Measurements from ENCODE around the gene NCK2. TPM values are rescaled to one million over a fixed set of nuclear protein-coding genes. Genes with fewer than 3 reads are reported as not detected.

NCK2 gene
- total RNA-seq, 2 donors from 2014 or later, result 41.0 to 50.0 TPM

DNA sequence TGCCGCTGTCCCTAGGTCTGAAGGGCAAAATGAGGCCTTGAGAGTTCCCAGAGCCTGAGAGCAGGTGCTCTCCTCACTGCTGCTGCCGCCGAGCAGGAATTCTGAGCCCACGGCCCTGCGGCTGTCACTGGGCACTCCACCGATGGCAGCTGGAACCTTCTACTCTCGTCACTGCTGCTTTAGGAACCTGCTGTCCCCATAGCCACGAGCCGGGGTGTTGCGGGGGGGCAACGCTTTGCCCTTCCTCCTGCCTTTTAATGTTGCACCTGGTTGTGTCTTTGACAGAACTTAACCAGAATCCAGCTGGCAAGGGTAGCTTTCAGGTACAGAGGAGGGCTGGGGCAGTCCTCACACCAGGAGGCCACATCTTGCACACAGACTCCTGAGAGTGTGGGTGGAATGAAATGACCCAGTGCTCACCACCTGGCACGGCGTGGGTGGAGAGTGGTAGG lies 32.3 kb downstream of the NCK2 start:
- Histone ChIP-seq H3K36me3 (no peaks in the 10 kb centered on the region), H3K27me3 (replicated peaks; ENCODE audit: insufficient read depth) (no peaks in the 10 kb centered on the region), H3K9me3 (no peaks in the 10 kb centered on the region), H3K4me1 (ENCODE audit: control insufficient read depth in 1 of 2, low read depth in 2 of 2) (peaks cover 10 to 52% of the 10 kb centered on the region in 2 donors), H3K4me3 (no peak overlapping the region), H3K27ac (no peak overlapping the region)
- DNase-seq (ENCODE audit: low spot score), result no peak
- no peak for ATAC-seq (ENCODE audit: insufficient number of reproducible peaks, low FRiP score, low read depth)
- TF ChIP-seq, protein P1, sequence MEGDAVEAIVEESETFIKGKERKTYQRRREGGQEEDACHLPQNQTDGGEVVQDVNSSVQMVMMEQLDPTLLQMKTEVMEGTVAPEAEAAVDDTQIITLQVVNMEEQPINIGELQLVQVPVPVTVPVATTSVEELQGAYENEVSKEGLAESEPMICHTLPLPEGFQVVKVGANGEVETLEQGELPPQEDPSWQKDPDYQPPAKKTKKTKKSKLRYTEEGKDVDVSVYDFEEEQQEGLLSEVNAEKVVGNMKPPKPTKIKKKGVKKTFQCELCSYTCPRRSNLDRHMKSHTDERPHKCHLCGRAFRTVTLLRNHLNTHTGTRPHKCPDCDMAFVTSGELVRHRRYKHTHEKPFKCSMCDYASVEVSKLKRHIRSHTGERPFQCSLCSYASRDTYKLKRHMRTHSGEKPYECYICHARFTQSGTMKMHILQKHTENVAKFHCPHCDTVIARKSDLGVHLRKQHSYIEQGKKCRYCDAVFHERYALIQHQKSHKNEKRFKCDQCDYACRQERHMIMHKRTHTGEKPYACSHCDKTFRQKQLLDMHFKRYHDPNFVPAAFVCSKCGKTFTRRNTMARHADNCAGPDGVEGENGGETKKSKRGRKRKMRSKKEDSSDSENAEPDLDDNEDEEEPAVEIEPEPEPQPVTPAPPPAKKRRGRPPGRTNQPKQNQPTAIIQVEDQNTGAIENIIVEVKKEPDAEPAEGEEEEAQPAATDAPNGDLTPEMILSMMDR (IDR thresholded peaks at IDR 0.05), result no peak

DNA sequence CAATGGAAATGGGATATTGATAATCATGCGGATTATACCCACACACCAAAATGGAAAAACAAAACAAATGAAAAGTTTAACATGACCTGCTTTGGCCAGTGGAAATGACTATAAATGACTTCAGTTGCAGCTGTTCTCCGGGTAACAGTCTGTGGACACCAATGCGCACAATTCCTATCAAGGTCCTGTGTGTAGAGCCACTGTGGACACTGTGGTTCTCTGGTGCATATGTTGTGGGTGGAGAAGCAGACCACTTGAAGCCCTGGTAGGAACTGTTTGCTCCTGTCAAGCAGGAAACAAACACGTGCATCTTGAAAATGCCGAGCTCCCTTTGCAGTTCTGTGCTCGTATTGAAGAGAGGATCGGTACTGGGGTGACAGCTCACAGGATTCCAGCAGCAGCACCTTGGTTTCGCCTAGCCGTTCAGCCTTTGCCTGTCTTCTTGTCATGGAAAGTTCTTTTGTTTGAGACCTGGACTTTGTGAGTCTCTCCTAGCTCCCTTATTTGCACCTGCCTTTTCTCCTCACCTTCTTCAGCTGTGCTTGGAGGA lies 32.9 kb downstream of the NCK2 start:
- H3K27me3 ChIP-seq (replicated peaks; ENCODE audit: insufficient read depth), result no peaks in the 10 kb centered on the region
- H3K9me3 ChIP-seq, result no peaks in the 10 kb centered on the region
- ATAC-seq (ENCODE audit: insufficient number of reproducible peaks, low FRiP score, low read depth) (no peak), DNase-seq (ENCODE audit: low spot score) (no peak)
- H3K4me3 ChIP-seq, result no peak overlapping the region
- TF ChIP-seq, protein P1 (IDR thresholded peaks at IDR 0.05), result no peak
- H3K36me3 ChIP-seq, result no peaks in the 10 kb centered on the region
- H3K27ac ChIP-seq, result no peak overlapping the region
- H3K4me1 ChIP-seq (ENCODE audit: control insufficient read depth in 1 of 2, low read depth in 2 of 2), result peaks cover 10 to 47% of the 10 kb centered on the region in 2 donors

DNA sequence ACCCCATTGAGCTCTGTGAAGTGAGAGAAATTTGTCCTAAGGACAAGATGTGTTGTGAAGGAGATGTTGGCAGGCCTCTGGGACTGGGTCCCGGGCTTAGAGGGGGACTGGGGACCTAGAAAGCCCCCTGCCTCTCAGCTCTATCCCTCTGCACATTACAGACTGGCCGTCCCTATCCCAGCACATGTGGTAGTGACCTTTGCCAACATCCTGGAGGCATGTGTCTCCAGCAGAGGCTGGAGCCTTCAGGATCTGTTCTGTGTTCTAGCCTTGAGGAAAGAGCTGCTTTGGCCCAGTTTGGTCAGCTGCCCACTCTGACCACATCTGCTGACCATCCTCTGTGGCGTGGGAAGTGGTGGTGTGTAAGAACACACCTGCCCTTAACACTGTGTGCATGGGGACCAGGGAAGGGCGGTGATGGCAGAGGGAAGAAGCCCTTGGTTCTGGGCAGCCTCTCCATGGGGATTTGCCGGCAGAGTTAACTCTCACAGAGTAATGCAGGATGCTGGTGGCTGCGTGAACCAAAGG lies 33.4 kb downstream of the NCK2 start:
- TF ChIP-seq, protein P1 (IDR thresholded peaks at IDR 0.05), result no peak
- H3K27ac ChIP-seq, result no peak overlapping the region
- no peak for DNase-seq (ENCODE audit: low spot score)
- no peaks in the 10 kb centered on the region for H3K27me3 ChIP-seq (replicated peaks; ENCODE audit: insufficient read depth)
- H3K9me3 ChIP-seq, result no peaks in the 10 kb centered on the region
- no peaks in the 10 kb centered on the region for H3K36me3 ChIP-seq
- H3K4me3 ChIP-seq, result no peak overlapping the region
- ATAC-seq (ENCODE audit: insufficient number of reproducible peaks, low FRiP score, low read depth), result no peak
- H3K4me1 ChIP-seq (ENCODE audit: control insufficient read depth in 1 of 2, low read depth in 2 of 2), result peaks cover 10 to 41% of the 10 kb centered on the region in 2 donors

DNA sequence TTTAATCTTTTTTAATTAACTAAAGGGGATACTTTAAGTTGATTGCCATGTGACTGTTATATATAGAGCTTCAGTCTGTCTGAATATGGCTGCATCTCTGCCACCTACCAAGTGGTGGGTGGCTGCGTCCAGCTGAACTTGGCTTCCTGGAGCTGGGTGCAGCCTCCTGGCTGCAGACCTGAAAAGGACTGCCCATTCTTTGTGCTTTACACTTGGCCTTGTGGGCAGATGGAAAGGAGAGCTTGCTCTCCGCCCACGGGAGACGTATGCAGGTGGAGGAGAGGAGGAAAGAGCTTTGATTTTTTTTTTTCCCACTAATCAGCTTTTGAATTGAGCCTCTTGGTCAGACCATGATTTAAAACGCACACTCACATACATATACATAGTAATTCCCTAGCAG lies 34.7 kb downstream of the NCK2 start:
- Histone ChIP-seq H3K36me3 (no peaks in the 10 kb centered on the region), H3K4me1 (ENCODE audit: control insufficient read depth in 1 of 2, low read depth in 2 of 2) (peaks cover 6 to 33% of the 10 kb centered on the region in 2 donors), H3K27me3 (replicated peaks; ENCODE audit: insufficient read depth) (no peaks in the 10 kb centered on the region), H3K4me3 (no peak overlapping the region), H3K27ac (no peak overlapping the region), H3K9me3 (no peaks in the 10 kb centered on the region)
- DNase-seq (ENCODE audit: low spot score), result no peak
- TF ChIP-seq, protein P1 (IDR thresholded peaks at IDR 0.05), result no peak
- no peak for ATAC-seq (ENCODE audit: insufficient number of reproducible peaks, low FRiP score, low read depth)

DNA sequence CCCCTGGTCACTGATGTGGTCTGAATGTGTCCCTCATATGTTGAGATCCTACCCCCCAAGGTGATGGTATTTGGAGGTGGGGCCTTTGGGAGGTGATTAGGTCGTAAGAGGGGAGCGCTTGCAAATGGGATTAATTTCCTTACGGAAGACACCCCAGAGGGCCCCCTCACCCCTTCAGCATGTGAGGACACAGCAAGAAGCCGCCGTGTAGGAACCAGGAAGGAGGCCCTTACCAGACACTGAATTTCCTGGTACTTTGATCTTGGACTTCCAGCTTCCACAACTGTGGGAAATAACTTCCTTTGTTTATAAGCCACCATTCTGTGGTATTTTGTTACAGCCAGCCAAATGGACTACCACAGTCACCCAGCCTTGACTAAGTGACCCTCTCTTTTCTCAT lies 35.9 kb downstream of the NCK2 start:
- DNase-seq (ENCODE audit: low spot score) (no peak), ATAC-seq (ENCODE audit: insufficient number of reproducible peaks, low FRiP score, low read depth) (no peak)
- H3K4me3 ChIP-seq, result no peak overlapping the region
- H3K36me3 ChIP-seq, result no peaks in the 10 kb centered on the region
- TF ChIP-seq, protein P1 (IDR thresholded peaks at IDR 0.05), result no peak
- no peaks in the 10 kb centered on the region for H3K27me3 ChIP-seq (replicated peaks; ENCODE audit: insufficient read depth)
- no peak overlapping the region for H3K27ac ChIP-seq
- H3K9me3 ChIP-seq, result no peaks in the 10 kb centered on the region
- peaks cover 6 to 33% of the 10 kb centered on the region in 2 donors for H3K4me1 ChIP-seq (ENCODE audit: control insufficient read depth in 1 of 2, low read depth in 2 of 2)
